OCI-LY7 (cell line): ENCODE measurements around the gene MYL12A.

Experiments
- EZH2phosphoT487 ChIP-seq: fragments of 200-600 bp; sonication (generic); IDR thresholded peaks from 2 replicates; pipeline ENCODE4 v1.6.1; 2018; ENCODE audit warnings: low read depth, borderline replicate concordance, mild to moderate bottlenecking, mixed run types, antibody characterized with exemption, low read length, moderate library complexity, mixed read lengths
- TF ChIP-seq, protein P1 (sequence below): fragments of 200-600 bp; sonication (generic); conservative IDR thresholded peaks from 2 replicates; pipeline ENCODE4 v1.5.1; 2014; ENCODE audit warnings: mild to moderate bottlenecking, antibody characterized with exemption, low read length, moderate library complexity, mixed read lengths

DNA sequence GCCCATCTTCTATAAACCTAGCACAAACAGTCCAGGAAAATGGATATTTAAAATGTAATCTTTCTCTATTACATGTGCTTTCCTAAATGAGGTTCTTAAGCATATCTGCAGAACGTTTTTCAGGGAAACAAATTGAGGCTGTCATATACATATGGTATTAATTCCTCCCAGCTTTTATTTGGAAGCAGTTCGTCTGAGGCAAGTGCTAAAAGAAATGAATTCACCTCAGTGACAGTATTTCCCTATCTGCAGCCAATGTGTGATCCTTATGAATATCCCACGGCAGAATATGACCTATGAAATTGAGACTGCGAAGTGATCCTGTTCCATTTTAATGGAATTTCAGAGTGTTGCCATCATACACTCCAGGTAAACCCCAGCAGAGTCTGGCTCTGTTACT lies 34.9 kb upstream of the MYL12A start:
- TF ChIP-seq, protein P1, sequence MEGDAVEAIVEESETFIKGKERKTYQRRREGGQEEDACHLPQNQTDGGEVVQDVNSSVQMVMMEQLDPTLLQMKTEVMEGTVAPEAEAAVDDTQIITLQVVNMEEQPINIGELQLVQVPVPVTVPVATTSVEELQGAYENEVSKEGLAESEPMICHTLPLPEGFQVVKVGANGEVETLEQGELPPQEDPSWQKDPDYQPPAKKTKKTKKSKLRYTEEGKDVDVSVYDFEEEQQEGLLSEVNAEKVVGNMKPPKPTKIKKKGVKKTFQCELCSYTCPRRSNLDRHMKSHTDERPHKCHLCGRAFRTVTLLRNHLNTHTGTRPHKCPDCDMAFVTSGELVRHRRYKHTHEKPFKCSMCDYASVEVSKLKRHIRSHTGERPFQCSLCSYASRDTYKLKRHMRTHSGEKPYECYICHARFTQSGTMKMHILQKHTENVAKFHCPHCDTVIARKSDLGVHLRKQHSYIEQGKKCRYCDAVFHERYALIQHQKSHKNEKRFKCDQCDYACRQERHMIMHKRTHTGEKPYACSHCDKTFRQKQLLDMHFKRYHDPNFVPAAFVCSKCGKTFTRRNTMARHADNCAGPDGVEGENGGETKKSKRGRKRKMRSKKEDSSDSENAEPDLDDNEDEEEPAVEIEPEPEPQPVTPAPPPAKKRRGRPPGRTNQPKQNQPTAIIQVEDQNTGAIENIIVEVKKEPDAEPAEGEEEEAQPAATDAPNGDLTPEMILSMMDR, result no peak
- no peak for TF ChIP-seq EZH2phosphoT487
